Thyroid gland (tissue), 4 donors: ENCODE results near the gene CKLF. TPM values are rescaled to one million over a fixed set of nuclear protein-coding genes. Genes with fewer than 3 reads are reported as not detected.

Experiments
- DNase-seq, 2 donors: peaks; one replicate each; pipeline ENCODE4 v3.0.0-alpha.2; 2019
- H3K27ac ChIP-seq, 3 donors: fragments of 200-600 bp; sonication (generic); 1 replicate in 2 of 3; 2 replicates in 1 of 3; pipeline ENCODE4 v1.5.1; 2016 to 2019; ENCODE audit warnings: mild to moderate bottlenecking in 1 of 3, moderate library complexity in 1 of 3
- H3K27me3 ChIP-seq: fragments of 200-600 bp; sonication (generic); one replicate; pipeline ENCODE4 v1.5.1; 2019
- H3K36me3 ChIP-seq, 2 donors: fragments of 200-600 bp; sonication (generic); one replicate each; pipeline ENCODE4 v1.5.1; 2016 to 2019
- H3K4me1 ChIP-seq, 2 donors: fragments of 200-600 bp; sonication (generic); one replicate each; pipeline ENCODE4 v1.5.1; 2017 to 2019
- H3K4me3 ChIP-seq, 3 donors: fragments of 200-600 bp; sonication (generic); replicated peaks in 1 of 3; 1 replicate in 2 of 3; 2 replicates in 1 of 3; pipeline ENCODE4 v1.5.1; 2016; ENCODE audit warnings: mild to moderate bottlenecking in 1 of 3
- H3K9me3 ChIP-seq: fragments of 200-600 bp; sonication (generic); one replicate; pipeline ENCODE4 v1.5.1; 2017
- CTCF ChIP-seq, 6 experiments: fragments of 200-600 bp in 3 of 6; fragments of 450-650 bp in 3 of 6; sonication (generic) in 3 of 6; IDR thresholded peaks; one replicate each; pipeline ENCODE4 v1.5.1; 2016 to 2019; ENCODE audit warnings: antibody characterized with exemption in 6 of 6, mild to moderate bottlenecking in 2 of 6, inconsistent platforms in 1 of 6, moderate library complexity in 1 of 6
- POLR2A ChIP-seq, 2 donors: fragments of 450-650 bp; IDR thresholded peaks; one replicate each; pipeline ENCODE4 v1.6.1; 2017; ENCODE audit warnings: antibody characterized with exemption in 2 of 2, mild to moderate bottlenecking in 2 of 2, moderate library complexity in 1 of 2
- WGBS, 2 donors: methylation state at CpG; one replicate each; pipeline ENCODE4 v1.1.5; 2017; 5-methylcytosine and 5-hydroxymethylcytosine counted together
- intact Hi-C: fragments of 100-400 bp; cut with DNase I; formaldehyde crosslinking; loops from one replicate; pipeline ENCODE4 v1.15.1; 2023
- total RNA-seq, 4 donors: library from RNA; depleted of rRNA; stranded (reverse); fragments of >200 nt; gene quantifications; one replicate each; pipeline ENCODE4 v1.2.3, GENCODE V29; 2016

CKLF gene
- total RNA-seq, 4 donors from 2014 or later, result 22.1 to 79.4 (median 49.9) TPM

DNA sequence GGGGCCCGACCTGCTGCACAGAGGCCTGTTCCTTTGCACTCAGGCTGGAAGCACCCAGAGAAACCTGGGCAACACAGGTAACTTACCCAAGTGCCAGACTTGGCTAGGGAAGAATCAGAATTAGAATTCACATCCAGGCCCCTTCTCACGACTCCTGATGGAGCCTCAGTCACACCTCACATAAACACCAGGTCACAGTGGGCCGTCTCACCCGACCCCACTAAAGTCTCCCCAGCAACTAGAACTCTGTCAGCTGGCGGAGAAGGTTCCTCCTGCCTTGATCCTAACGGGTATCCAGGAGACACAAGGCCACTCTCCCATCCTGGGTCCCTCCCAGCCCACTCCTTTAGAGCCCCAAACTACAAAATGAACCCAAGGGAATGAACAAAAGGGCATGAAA lies 8.8 kb upstream of the CKLF start:
- TF ChIP-seq POLR2A (IDR thresholded peaks at IDR 0.05), result no peak
- TF ChIP-seq CTCF (IDR thresholded peaks at IDR 0.05), result no peak
- 83 to 85% methylated on average over 6 of the region's 6 CpGs for WGBS, 2 donors

DNA sequence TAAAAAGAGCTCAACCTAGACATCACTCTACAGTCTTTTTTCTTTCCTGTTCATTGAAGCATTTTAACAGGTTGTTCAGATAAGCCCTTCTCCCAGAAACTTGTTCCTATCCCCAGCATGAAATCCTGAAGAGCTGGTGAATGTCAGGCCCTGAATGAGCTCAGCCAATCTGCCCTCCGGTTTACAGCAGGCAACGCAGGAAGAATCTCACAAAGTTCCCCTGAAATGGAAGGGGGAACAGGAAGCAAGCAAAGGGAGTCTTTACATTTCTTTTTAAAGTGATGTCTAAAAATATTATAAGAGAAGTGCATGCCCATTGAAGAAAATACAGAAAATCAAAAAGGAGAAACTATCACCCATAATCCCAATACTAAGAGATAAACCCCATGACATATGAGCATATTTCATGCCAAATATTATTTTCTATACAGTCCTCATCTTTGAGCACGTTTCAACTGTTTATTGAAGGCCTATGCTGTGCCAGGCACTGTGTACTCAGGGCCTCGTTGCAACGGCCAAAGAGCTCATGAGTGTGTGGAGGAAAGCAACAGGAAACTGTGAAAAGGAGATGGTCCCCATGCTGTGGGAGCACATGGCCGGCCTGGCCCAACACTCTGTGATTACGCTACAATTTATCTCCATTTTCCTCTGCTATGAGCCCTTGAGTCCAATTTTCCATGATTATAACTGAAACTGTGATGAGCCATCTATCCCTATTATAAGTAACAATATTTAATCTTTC lies 8.2 kb upstream of the CKLF start:
- Histone ChIP-seq H3K36me3 (no peaks in the 10 kb centered on the region), H3K9me3 (no peaks in the 10 kb centered on the region), H3K4me1 (peaks cover 16 to 39% of the 10 kb centered on the region in 2 donors), H3K27me3 (no peaks in the 10 kb centered on the region), H3K27ac (peak overlapping the region; percentile 20 to 60 (median 30)), H3K4me3 (no peak overlapping the region)
- 34% methylated on average over 7 of the region's 7 CpGs for WGBS, 2 donors
- TF ChIP-seq POLR2A (IDR thresholded peaks at IDR 0.05) (no peak), CTCF (IDR thresholded peaks at IDR 0.05) (no peak)
- intact Hi-C loops, result no loop called here
- DNase-seq, result peak; percentile 49 to 57

More for the DNA sequence above, 8.8 kb upstream of the CKLF start:
- Histone ChIP-seq H3K9me3 (no peaks in the 10 kb centered on the region), H3K27me3 (no peaks in the 10 kb centered on the region), H3K27ac (peak overlapping the region in 2 of 3 donors; percentile 30 to 60), H3K36me3 (no peaks in the 10 kb centered on the region), H3K4me1 (peaks cover 12 to 39% of the 10 kb centered on the region in 2 donors), H3K4me3 (no peak overlapping the region)
- no peak for DNase-seq
- intact Hi-C loops, result no loop called here

DNA sequence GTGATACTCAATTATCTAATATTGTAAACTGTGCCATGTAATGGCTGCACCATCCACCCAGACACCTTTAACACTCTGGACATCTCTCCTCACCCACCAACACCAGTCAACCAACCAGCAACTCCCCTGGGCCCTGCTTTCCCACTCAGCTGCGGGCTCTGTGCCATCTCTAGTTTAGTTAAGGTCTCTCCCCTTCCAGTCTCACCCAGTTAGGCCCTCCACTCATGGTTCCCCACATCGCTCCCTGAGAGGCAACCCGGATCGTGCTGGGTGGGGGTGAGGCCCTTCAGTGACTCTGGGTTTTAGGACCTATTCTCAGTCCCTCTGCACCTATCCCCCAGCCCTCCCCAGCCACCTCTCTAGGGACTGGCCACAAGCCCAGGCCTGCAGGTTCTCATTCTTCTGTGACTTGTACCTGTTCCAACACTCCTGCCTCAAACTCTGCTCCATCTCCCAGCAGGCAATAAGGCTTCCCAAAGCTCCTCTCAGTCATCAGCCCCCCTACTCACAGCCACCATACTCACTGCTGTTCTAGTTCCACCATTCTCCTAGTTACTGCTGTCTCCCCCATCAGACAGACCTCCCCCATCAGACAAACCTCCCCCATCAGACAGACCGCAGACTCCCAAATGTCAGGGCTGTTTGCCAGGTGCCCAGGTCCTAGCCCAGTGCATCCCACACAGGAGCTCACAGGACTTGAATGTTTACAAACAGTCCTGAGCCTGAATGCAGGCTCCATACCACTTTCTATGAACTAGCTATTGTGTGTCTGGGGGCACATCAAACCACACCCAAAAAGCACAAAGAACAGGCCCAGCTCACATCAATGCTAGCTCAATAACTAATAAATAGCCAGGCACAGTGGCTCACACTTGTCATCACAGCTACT lies 5.0 kb upstream of the CKLF start:
- Histone ChIP-seq H3K27ac (peak overlapping the region in 1 of 3 donors; percentile 5), H3K4me3 (no peak overlapping the region), H3K4me1 (peaks cover 23 to 52% of the 10 kb centered on the region in 2 donors), H3K9me3 (no peaks in the 10 kb centered on the region), H3K36me3 (no peaks in the 10 kb centered on the region), H3K27me3 (no peaks in the 10 kb centered on the region)
- DNase-seq, result peak; percentile 55 to 70
- intact Hi-C loops, result loop anchor here (5.0 kb wide), 1 partner anchor 65 kb away; no protein-coding TSS in a partner anchor
- TF ChIP-seq POLR2A (IDR thresholded peaks at IDR 0.05) (no peak), CTCF (IDR thresholded peaks at IDR 0.05) (no peak)
- 66 to 67% methylated on average over 5 of the region's 5 CpGs for WGBS, 2 donors

- Histone ChIP-seq H3K27ac (peak overlapping the region; percentile 86 to 99 (median 97)), H3K27me3 (no peaks in the 10 kb centered on the region), H3K4me3 (no peak overlapping the region), H3K4me1 (peaks cover 29 to 52% of the 10 kb centered on the region in 2 donors), H3K9me3 (no peaks in the 10 kb centered on the region), H3K36me3 (no peaks in the 10 kb centered on the region)
- DNase-seq, result no peak
- intact Hi-C loops, result loop anchor here (5.0 kb wide), 1 partner anchor 66 kb away; no protein-coding TSS in a partner anchor
- 67 to 88% methylated on average over 4 of the region's 4 CpGs for WGBS, 2 donors
- no peak for TF ChIP-seq CTCF (IDR thresholded peaks at IDR 0.05)
- TF ChIP-seq POLR2A (IDR thresholded peaks at IDR 0.05), result no peak
Observed at GRCh38 chr16:66548068-66548467, 4.3 kb upstream of the CKLF start.
